Endothelial cell of umbilical vein (primary cell): Measurements from ENCODE around the gene TMCC3.

Experiments used
- CTCF ChIP-seq, 2 donors: IDR thresholded peaks; 1 replicate in 1 of 2; 2 replicates in 1 of 2; pipeline ENCODE4 v1.5.1; 2011; ENCODE audit warnings: low read length in 2 of 2, mild to moderate bottlenecking in 2 of 2, moderate library complexity in 2 of 2, control low read depth in 1 of 2, inconsistent platforms in 1 of 2, low read depth in 1 of 2; ENCODE audit not compliant: insufficient read depth in 1 of 2; ENCODE audit errors: extremely low read depth in 1 of 2
- EZH2 ChIP-seq: IDR thresholded peaks from 2 replicates; pipeline ENCODE4 v1.6.1; 2012; ENCODE audit warnings: borderline replicate concordance, low read depth, mild to moderate bottlenecking, moderate library complexity, low read length, inconsistent platforms; ENCODE audit not compliant: severe bottlenecking
- FOS ChIP-seq: IDR thresholded peaks from 2 replicates; pipeline ENCODE4 v1.6.1; 2011; ENCODE audit warnings: mild to moderate bottlenecking, low read length, moderate library complexity, borderline replicate concordance; ENCODE audit not compliant: insufficient read depth
- GATA2 ChIP-seq: IDR thresholded peaks from 2 replicates; pipeline ENCODE4 v1.7.0; 2011; ENCODE audit warnings: low read depth, mild to moderate bottlenecking, moderate library complexity, mixed read lengths, low read length; ENCODE audit not compliant: insufficient read length, insufficient read depth
- JUN ChIP-seq: IDR thresholded peaks from 2 replicates; pipeline ENCODE4 v1.6.1; 2011; ENCODE audit warnings: borderline replicate concordance, low read depth; ENCODE audit not compliant: insufficient read length, insufficient read depth
- MYC ChIP-seq: IDR thresholded peaks from one replicate; pipeline ENCODE4 v1.6.1; 2011; ENCODE audit warnings: mild to moderate bottlenecking, low read depth, low read length
- POLR2A ChIP-seq: IDR thresholded peaks from 2 replicates; pipeline ENCODE4 v1.6.1; 2012; ENCODE audit warnings: low read depth, mild to moderate bottlenecking, control low read depth, low read length
- TF ChIP-seq, protein P1 (sequence below): IDR thresholded peaks from 2 replicates; pipeline ENCODE4 v1.6.1; 2011; ENCODE audit not compliant: insufficient read depth, insufficient read length

DNA sequence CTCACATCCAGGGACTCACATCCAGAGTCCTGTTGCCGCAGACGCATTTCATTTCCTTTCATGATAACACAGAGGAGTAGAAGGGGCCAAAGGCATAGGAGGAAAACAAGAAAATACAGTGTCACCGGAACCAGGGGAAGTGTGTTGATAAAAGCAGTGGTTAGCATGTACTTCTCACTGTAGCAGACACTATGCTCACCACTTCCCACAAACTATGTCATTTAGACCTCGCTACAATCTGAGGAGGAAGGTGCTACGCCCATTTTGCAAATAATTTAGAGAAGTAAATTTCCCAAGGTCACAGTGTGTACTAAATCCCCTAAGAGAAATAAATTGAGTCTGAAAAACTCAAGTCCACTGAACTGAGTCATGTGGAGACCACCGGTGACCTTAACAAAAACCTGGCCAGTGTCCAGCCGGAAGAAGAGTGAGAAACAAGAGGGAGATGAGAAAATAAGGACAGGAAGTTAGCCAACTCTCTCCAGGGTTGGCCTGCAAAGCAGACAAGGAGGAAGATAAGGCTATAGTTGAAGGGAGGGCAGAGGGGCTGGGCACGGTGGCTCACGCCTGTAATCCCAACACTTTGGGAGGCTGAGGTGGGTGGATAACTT lies 25.8 kb upstream of the TMCC3 start:
- TF ChIP-seq CTCF (IDR thresholded peaks at IDR 0.05; ENCODE audit: extremely low read depth in 1 of 2, insufficient read depth in 1 of 2, low read depth in 1 of 2, low read length in 2 of 2) (no peak), POLR2A (no peak), FOS (peak; percentile 68), EZH2 (no peak), JUN (no peak), GATA2 (peak; percentile 72), MYC (no peak)
- TF ChIP-seq, protein P1, sequence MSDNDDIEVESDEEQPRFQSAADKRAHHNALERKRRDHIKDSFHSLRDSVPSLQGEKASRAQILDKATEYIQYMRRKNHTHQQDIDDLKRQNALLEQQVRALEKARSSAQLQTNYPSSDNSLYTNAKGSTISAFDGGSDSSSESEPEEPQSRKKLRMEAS: no peak
